ENCODE results near the gene VAMP5. TPM values are rescaled to one million over a fixed set of nuclear protein-coding genes. Genes with fewer than 3 reads are reported as not detected.
"Not testable (repeated sequence)": the region's sequence is repeated elsewhere in the genome, so short reads cannot be mapped to it uniquely, and the experiment has no call there.

VAMP5 gene
- 60.8 and 65.6 TPM in 2 replicates for total RNA-seq

GRCh38 chr2:85584354-85584856 lies at the start of gene VAMP5:
Gene VAMP5 (plus strand): TSS chr2:85584431. CDS start chr2:85584491, 60 bp downstream.
- intact Hi-C loops (cut with micrococcal nuclease), result loop anchor here (1.0 to 2.0 kb wide), 3 partner anchors 11 to 32 kb away; partner anchors contain the start of genes GGCX, RNF181 and USP39

- intact Hi-C loops (cut with micrococcal nuclease), result no loop called here
These were observed 49.4 kb upstream of the VAMP5 start for GRCh38 chr2:85534881-85535280.

- intact Hi-C loops (cut with micrococcal nuclease), result no loop called here
These were observed 47.8 kb upstream of the VAMP5 start for GRCh38 chr2:85536479-85536878.

GRCh38 chr2:85537600-85538506 lies 46.4 kb upstream of the VAMP5 start:
- intact Hi-C loops (cut with micrococcal nuclease), result loop anchor here (2.0 kb wide), 1 partner anchor 79 kb away; the partner anchor contains the start of gene USP39

GRCh38 chr2:85538507-85539360 lies 45.5 kb upstream of the VAMP5 start, which contains the start of gene MAT2A:
Gene MAT2A (plus strand): TSS chr2:85539168. CDS start chr2:85539288, 120 bp downstream.
- intact Hi-C loops (cut with micrococcal nuclease), result loop anchor here (1.0 to 2.0 kb wide), 7 partner anchors 14 to 210 kb away; partner anchors contain the start of genes GGCX and USP39

GRCh38 chr2:85539361-85540132 lies 44.7 kb upstream of the VAMP5 start:
- intact Hi-C loops (cut with micrococcal nuclease), result loop anchor here (1.0 to 2.0 kb wide), 8 partner anchors 13 to 211 kb away; partner anchors contain the start of genes ELMOD3, GGCX, RETSAT and USP39

GRCh38 chr2:85540133-85540648 lies 44.0 kb upstream of the VAMP5 start:
- intact Hi-C loops (cut with micrococcal nuclease), result loop anchor here (1.0 kb wide), 1 partner anchor 186 kb away; the partner anchor contains the start of genes ELMOD3 and RETSAT

- intact Hi-C loops (cut with micrococcal nuclease), result no loop called here
These were observed 43.0 kb upstream of the VAMP5 start for GRCh38 chr2:85541262-85541661.

- intact Hi-C loops (cut with micrococcal nuclease), result no loop called here
These were observed 42.3 kb upstream of the VAMP5 start for GRCh38 chr2:85541753-85542457.

GRCh38 chr2:85542777-85543176 lies 41.5 kb upstream of the VAMP5 start:
- intact Hi-C loops (cut with micrococcal nuclease), result no loop called here

GRCh38 chr2:85544254-85544691 lies 40.0 kb upstream of the VAMP5 start:
- intact Hi-C loops (cut with micrococcal nuclease), result not testable (repeated sequence)

- intact Hi-C loops (cut with micrococcal nuclease), result not testable (repeated sequence)
These were observed 39.1 kb upstream of the VAMP5 start for GRCh38 chr2:85544915-85545779.

GRCh38 chr2:85545780-85546240 lies 38.4 kb upstream of the VAMP5 start:
- intact Hi-C loops (cut with micrococcal nuclease), result no loop called here

GRCh38 chr2:85547089-85547858 lies 37.0 kb upstream of the VAMP5 start:
- intact Hi-C loops (cut with micrococcal nuclease), result no loop called here

GRCh38 chr2:85547859-85548607 lies 36.2 kb upstream of the VAMP5 start:
- intact Hi-C loops (cut with micrococcal nuclease), result no loop called here

- intact Hi-C loops (cut with micrococcal nuclease), result no loop called here
These were observed 35.7 kb upstream of the VAMP5 start for GRCh38 chr2:85548608-85548900.

- intact Hi-C loops (cut with micrococcal nuclease), result no loop called here
These were observed 35.1 kb upstream of the VAMP5 start for GRCh38 chr2:85549095-85549494.
